HEK293 (cell line): ENCODE data around the gene NFIC.

Experiments used
- GLIS2 ChIP-seq: fragments of 450-650 bp; formaldehyde crosslinking; IDR thresholded peaks from 2 replicates; pipeline ENCODE4 v1.5.1; 2016; ENCODE audit warnings: missing biosample characterization, missing genetic modification characterization
- HIC1 ChIP-seq: fragments of 450-650 bp; formaldehyde crosslinking; IDR thresholded peaks from 2 replicates; pipeline ENCODE4 v1.5.1; 2016; ENCODE audit warnings: missing biosample characterization, missing genetic modification characterization
- IKZF3 ChIP-seq: fragments of 450-650 bp; IDR thresholded peaks from 2 replicates; pipeline ENCODE4 v1.5.0; 2018; ENCODE audit warnings: missing biosample characterization, mild to moderate bottlenecking, missing genetic modification characterization, moderate library complexity
- MYNN ChIP-seq: fragments of 450-650 bp; formaldehyde crosslinking; IDR thresholded peaks from 2 replicates; pipeline ENCODE4 v1.5.1; 2016; ENCODE audit warnings: missing biosample characterization, missing genetic modification characterization, borderline replicate concordance
- PRDM1 ChIP-seq: fragments of 450-650 bp; formaldehyde crosslinking; IDR thresholded peaks from 2 replicates; pipeline ENCODE4; 2016; ENCODE audit warnings: missing biosample characterization, missing genetic modification characterization
- RBAK ChIP-seq: fragments of 450-650 bp; formaldehyde crosslinking; IDR thresholded peaks from 2 replicates; pipeline ENCODE4 v1.5.1; 2016; ENCODE audit warnings: missing biosample characterization, missing genetic modification characterization
- SP2 ChIP-seq: fragments of 450-650 bp; formaldehyde crosslinking; IDR thresholded peaks from 2 replicates; pipeline ENCODE4 v1.5.1; 2016; ENCODE audit warnings: missing biosample characterization, missing genetic modification characterization
- ZNF10 ChIP-seq: fragments of 450-650 bp; formaldehyde crosslinking; IDR thresholded peaks from 2 replicates; pipeline ENCODE4 v1.5.1; 2017; ENCODE audit warnings: missing biosample characterization, missing genetic modification characterization
- ZNF133 ChIP-seq: fragments of 450-650 bp; formaldehyde crosslinking; IDR thresholded peaks from 2 replicates; pipeline ENCODE4 v1.5.1; 2016; ENCODE audit warnings: missing biosample characterization, missing genetic modification characterization
- ZNF138 ChIP-seq: fragments of 450-650 bp; formaldehyde crosslinking; IDR thresholded peaks from 2 replicates; pipeline ENCODE4 v1.5.1; 2016; ENCODE audit warnings: missing biosample characterization, missing genetic modification characterization, borderline replicate concordance
- ZNF155 ChIP-seq: fragments of 450-650 bp; formaldehyde crosslinking; IDR thresholded peaks from 2 replicates; pipeline ENCODE4 v1.5.1; 2016; ENCODE audit warnings: missing biosample characterization, missing genetic modification characterization
- ZNF157 ChIP-seq: fragments of 450-650 bp; formaldehyde crosslinking; IDR thresholded peaks from 2 replicates; pipeline ENCODE4 v1.5.1; 2016; ENCODE audit warnings: missing biosample characterization, missing genetic modification characterization
- ZNF169 ChIP-seq: fragments of 450-650 bp; formaldehyde crosslinking; IDR thresholded peaks from 2 replicates; pipeline ENCODE4 v1.5.1; 2016; ENCODE audit warnings: missing biosample characterization, missing genetic modification characterization
- ZNF175 ChIP-seq: fragments of 450-650 bp; formaldehyde crosslinking; IDR thresholded peaks from 2 replicates; pipeline ENCODE4 v1.5.1; 2016; ENCODE audit warnings: missing biosample characterization, missing genetic modification characterization
- ZNF202 ChIP-seq: fragments of 450-650 bp; formaldehyde crosslinking; IDR thresholded peaks from 2 replicates; pipeline ENCODE4 v1.5.1; 2016; ENCODE audit warnings: missing biosample characterization, missing genetic modification characterization, borderline replicate concordance
- ZNF341 ChIP-seq: fragments of 450-650 bp; formaldehyde crosslinking; IDR thresholded peaks from 2 replicates; pipeline ENCODE4; 2016; ENCODE audit warnings: low read depth, missing biosample characterization, missing genetic modification characterization
- ZNF37A ChIP-seq: fragments of 450-650 bp; IDR thresholded peaks from 2 replicates; pipeline ENCODE4 v1.5.1; 2018; ENCODE audit warnings: missing biosample characterization, missing genetic modification characterization
- ZNF391 ChIP-seq: fragments of 450-650 bp; formaldehyde crosslinking; IDR thresholded peaks from 2 replicates; pipeline ENCODE4 v1.5.1; 2016; ENCODE audit warnings: low read depth, missing biosample characterization, missing genetic modification characterization, borderline replicate concordance
- ZNF394 ChIP-seq: fragments of 450-650 bp; formaldehyde crosslinking; IDR thresholded peaks from 2 replicates; pipeline ENCODE4 v1.5.1; 2016; ENCODE audit warnings: missing biosample characterization, missing genetic modification characterization, mild to moderate bottlenecking, moderate library complexity, borderline replicate concordance
- ZNF416 ChIP-seq: fragments of 450-650 bp; formaldehyde crosslinking; IDR thresholded peaks from 2 replicates; pipeline ENCODE4 v1.5.1; 2016; ENCODE audit warnings: missing biosample characterization, missing genetic modification characterization
- ZNF529 ChIP-seq: fragments of 450-650 bp; formaldehyde crosslinking; IDR thresholded peaks from 2 replicates; pipeline ENCODE4 v1.5.1; 2017; ENCODE audit warnings: missing genetic modification characterization, missing biosample characterization; ENCODE audit not compliant: insufficient replicate concordance
- ZNF544 ChIP-seq: fragments of 450-650 bp; formaldehyde crosslinking; IDR thresholded peaks from 2 replicates; pipeline ENCODE4 v1.5.0; 2017; ENCODE audit warnings: missing biosample characterization, missing genetic modification characterization
- ZNF629 ChIP-seq: fragments of 450-650 bp; formaldehyde crosslinking; IDR thresholded peaks from 2 replicates; pipeline ENCODE4 v1.5.1; 2017; ENCODE audit warnings: missing biosample characterization, missing genetic modification characterization
- ZNF747 ChIP-seq: fragments of 450-650 bp; formaldehyde crosslinking; IDR thresholded peaks from 2 replicates; pipeline ENCODE4 v1.5.1; 2016; ENCODE audit warnings: missing biosample characterization, missing genetic modification characterization
- ZNF792 ChIP-seq: fragments of 450-650 bp; formaldehyde crosslinking; IDR thresholded peaks from 2 replicates; pipeline ENCODE4 v1.5.1; 2016; ENCODE audit warnings: missing biosample characterization, missing genetic modification characterization
- ZNF837 ChIP-seq: fragments of 450-650 bp; formaldehyde crosslinking; IDR thresholded peaks from 2 replicates; pipeline ENCODE4 v1.5.1; 2016; ENCODE audit warnings: missing biosample characterization, missing genetic modification characterization
- TF ChIP-seq, protein P1 (sequence below): fragments of 450-650 bp; formaldehyde crosslinking; conservative IDR thresholded peaks from 2 replicates; pipeline ENCODE4 v1.5.1; 2016; ENCODE audit warnings: low read depth, missing biosample characterization, missing genetic modification characterization
- TF ChIP-seq, protein P2 (sequence below): fragments of 450-650 bp; formaldehyde crosslinking; IDR thresholded peaks from 2 replicates; pipeline ENCODE4 v1.5.0; 2017; ENCODE audit warnings: missing biosample characterization, missing genetic modification characterization, borderline replicate concordance
- TF ChIP-seq, protein P3 (sequence below): fragments of 450-650 bp; formaldehyde crosslinking; IDR thresholded peaks from 2 replicates; pipeline ENCODE4 v1.5.1; 2016; ENCODE audit warnings: missing biosample characterization, missing genetic modification characterization, borderline replicate concordance

Gene NFIC

GRCh38 chr19:3369337-3370213, 3.2 kb downstream of the NFIC start (continued):
- no peak for TF ChIP-seq ZNF202 (tag by site-specific recombination)
- no peak for TF ChIP-seq ZNF10 (tag by site-specific recombination)
- TF ChIP-seq ZNF133 (tag by site-specific recombination), result no peak
- no peak for TF ChIP-seq ZNF747 (tag by site-specific recombination)
- peak; percentile 45; the same call in 1 of the 2 replicates for TF ChIP-seq GLIS2 (tag by site-specific recombination)
- no peak for TF ChIP-seq ZNF792
- no peak for TF ChIP-seq ZNF155 (tag by site-specific recombination)
- TF ChIP-seq SP2, result 0 out of 2 replicates have a peak, but pooled peaks have one; percentile 7
- no peak for TF ChIP-seq RBAK (tag by site-specific recombination)
- no peak for TF ChIP-seq ZNF837 (tag by site-specific recombination)
- no peak for TF ChIP-seq ZNF391
- no peak for TF ChIP-seq ZNF416 (tag by site-specific recombination)
- no peak for TF ChIP-seq ZNF629 (tag by site-specific recombination)
- TF ChIP-seq ZNF529 (tag by site-specific recombination), result no peak
- peak; percentile 4; the same call in 1 of the 2 replicates for TF ChIP-seq PRDM1
- TF ChIP-seq MYNN (tag by site-specific recombination), result no peak
- TF ChIP-seq ZNF169 (tag by site-specific recombination), result no peak
- TF ChIP-seq ZNF157, result no peak
- no peak for TF ChIP-seq ZNF138 (tag by site-specific recombination)
- TF ChIP-seq ZNF175 (tag by site-specific recombination), result no peak
- TF ChIP-seq ZNF544 (tag by site-specific recombination), result no peak
- no peak for TF ChIP-seq ZNF37A (tag by site-specific recombination)
- TF ChIP-seq ZNF341, result no peak
- no peak for TF ChIP-seq ZNF394
- peak; percentile 54; the same call in 1 of the 2 replicates for TF ChIP-seq IKZF3 (tag by site-specific recombination)
- TF ChIP-seq, protein P1, sequence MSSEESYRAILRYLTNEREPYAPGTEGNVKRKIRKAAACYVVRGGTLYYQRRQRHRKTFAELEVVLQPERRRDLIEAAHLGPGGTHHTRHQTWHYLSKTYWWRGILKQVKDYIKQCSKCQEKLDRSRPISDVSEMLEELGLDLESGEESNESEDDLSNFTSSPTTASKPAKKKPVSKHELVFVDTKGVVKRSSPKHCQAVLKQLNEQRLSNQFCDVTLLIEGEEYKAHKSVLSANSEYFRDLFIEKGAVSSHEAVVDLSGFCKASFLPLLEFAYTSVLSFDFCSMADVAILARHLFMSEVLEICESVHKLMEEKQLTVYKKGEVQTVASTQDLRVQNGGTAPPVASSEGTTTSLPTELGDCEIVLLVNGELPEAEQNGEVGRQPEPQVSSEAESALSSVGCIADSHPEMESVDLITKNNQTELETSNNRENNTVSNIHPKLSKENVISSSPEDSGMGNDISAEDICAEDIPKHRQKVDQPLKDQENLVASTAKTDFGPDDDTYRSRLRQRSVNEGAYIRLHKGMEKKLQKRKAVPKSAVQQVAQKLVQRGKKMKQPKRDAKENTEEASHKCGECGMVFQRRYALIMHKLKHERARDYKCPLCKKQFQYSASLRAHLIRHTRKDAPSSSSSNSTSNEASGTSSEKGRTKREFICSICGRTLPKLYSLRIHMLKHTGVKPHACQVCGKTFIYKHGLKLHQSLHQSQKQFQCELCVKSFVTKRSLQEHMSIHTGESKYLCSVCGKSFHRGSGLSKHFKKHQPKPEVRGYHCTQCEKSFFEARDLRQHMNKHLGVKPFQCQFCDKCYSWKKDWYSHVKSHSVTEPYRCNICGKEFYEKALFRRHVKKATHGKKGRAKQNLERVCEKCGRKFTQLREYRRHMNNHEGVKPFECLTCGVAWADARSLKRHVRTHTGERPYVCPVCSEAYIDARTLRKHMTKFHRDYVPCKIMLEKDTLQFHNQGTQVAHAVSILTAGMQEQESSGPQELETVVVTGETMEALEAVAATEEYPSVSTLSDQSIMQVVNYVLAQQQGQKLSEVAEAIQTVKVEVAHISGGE (tag by site-specific recombination), result no peak
- TF ChIP-seq, protein P2, sequence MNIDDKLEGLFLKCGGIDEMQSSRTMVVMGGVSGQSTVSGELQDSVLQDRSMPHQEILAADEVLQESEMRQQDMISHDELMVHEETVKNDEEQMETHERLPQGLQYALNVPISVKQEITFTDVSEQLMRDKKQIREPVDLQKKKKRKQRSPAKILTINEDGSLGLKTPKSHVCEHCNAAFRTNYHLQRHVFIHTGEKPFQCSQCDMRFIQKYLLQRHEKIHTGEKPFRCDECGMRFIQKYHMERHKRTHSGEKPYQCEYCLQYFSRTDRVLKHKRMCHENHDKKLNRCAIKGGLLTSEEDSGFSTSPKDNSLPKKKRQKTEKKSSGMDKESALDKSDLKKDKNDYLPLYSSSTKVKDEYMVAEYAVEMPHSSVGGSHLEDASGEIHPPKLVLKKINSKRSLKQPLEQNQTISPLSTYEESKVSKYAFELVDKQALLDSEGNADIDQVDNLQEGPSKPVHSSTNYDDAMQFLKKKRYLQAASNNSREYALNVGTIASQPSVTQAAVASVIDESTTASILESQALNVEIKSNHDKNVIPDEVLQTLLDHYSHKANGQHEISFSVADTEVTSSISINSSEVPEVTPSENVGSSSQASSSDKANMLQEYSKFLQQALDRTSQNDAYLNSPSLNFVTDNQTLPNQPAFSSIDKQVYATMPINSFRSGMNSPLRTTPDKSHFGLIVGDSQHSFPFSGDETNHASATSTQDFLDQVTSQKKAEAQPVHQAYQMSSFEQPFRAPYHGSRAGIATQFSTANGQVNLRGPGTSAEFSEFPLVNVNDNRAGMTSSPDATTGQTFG (tag by site-specific recombination), result no peak
- TF ChIP-seq, protein P3, sequence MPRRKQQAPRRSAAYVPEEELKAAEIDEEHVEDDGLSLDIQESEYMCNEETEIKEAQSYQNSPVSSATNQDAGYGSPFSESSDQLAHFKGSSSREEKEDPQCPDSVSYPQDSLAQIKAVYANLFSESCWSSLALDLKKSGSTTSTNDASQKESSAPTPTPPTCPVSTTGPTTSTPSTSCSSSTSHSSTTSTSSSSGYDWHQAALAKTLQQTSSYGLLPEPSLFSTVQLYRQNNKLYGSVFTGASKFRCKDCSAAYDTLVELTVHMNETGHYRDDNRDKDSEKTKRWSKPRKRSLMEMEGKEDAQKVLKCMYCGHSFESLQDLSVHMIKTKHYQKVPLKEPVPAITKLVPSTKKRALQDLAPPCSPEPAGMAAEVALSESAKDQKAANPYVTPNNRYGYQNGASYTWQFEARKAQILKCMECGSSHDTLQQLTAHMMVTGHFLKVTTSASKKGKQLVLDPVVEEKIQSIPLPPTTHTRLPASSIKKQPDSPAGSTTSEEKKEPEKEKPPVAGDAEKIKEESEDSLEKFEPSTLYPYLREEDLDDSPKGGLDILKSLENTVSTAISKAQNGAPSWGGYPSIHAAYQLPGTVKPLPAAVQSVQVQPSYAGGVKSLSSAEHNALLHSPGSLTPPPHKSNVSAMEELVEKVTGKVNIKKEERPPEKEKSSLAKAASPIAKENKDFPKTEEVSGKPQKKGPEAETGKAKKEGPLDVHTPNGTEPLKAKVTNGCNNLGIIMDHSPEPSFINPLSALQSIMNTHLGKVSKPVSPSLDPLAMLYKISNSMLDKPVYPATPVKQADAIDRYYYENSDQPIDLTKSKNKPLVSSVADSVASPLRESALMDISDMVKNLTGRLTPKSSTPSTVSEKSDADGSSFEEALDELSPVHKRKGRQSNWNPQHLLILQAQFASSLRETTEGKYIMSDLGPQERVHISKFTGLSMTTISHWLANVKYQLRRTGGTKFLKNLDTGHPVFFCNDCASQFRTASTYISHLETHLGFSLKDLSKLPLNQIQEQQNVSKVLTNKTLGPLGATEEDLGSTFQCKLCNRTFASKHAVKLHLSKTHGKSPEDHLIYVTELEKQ (tag by site-specific recombination), result no peak
- TF ChIP-seq HIC1, result peak; percentile 71
